Neural progenitor cell (in vitro differentiated cells): ENCODE data around the gene RAD51B. TPM values are rescaled to one million over a fixed set of nuclear protein-coding genes. Genes with fewer than 3 reads are reported as not detected.

Experiments
- DNase-seq: peaks from one replicate; pipeline ENCODE4 v3.0.0-alpha.2; 2016; ENCODE audit warnings: low spot score
- H2AFZ ChIP-seq: fragments of 200-600 bp; sonication (generic); replicated peaks from 2 replicates; pipeline ENCODE4 v1.6.1; 2016; ENCODE audit warnings: antibody characterized with exemption
- H3F3A ChIP-seq: fragments of 200-600 bp; sonication (generic); 2 replicates; pipeline ENCODE4 v1.6.1; 2016; ENCODE audit warnings: antibody characterized with exemption, low read depth
- H3K27ac ChIP-seq: fragments of 200-600 bp; sonication (generic); 2 replicates; pipeline ENCODE4 v1.5.1; 2016; ENCODE audit warnings: mild to moderate bottlenecking
- H3K27me3 ChIP-seq: fragments of 200-600 bp; sonication (generic); 2 replicates; pipeline ENCODE4 v1.6.1; 2016; ENCODE audit warnings: mild to moderate bottlenecking, moderate library complexity
- H3K36me3 ChIP-seq: fragments of 200-600 bp; sonication (generic); 2 replicates; pipeline ENCODE4 v1.5.1; 2016
- H3K4me1 ChIP-seq: fragments of 200-600 bp; sonication (generic); 2 replicates; pipeline ENCODE4 v1.6.1; 2016; ENCODE audit warnings: mixed run types
- H3K4me2 ChIP-seq: fragments of 200-600 bp; sonication (generic); 2 replicates; pipeline ENCODE4 v1.6.1; 2016
- H3K4me3 ChIP-seq: fragments of 200-600 bp; sonication (generic); 2 replicates; pipeline ENCODE4 v1.5.1; 2016
- H3K79me2 ChIP-seq: fragments of 200-600 bp; sonication (generic); 2 replicates; pipeline ENCODE4 v1.6.1; 2016; ENCODE audit warnings: low read depth
- H3K9ac ChIP-seq: fragments of 200-600 bp; sonication (generic); 2 replicates; pipeline ENCODE4 v1.6.1; 2016
- H3K9me3 ChIP-seq: fragments of 200-600 bp; sonication (generic); 2 replicates; pipeline ENCODE4 v1.5.1; 2016; ENCODE audit warnings: low read depth
- H4K20me1 ChIP-seq: fragments of 200-600 bp; sonication (generic); 2 replicates; pipeline ENCODE4 v1.6.1; 2016; ENCODE audit warnings: low read depth
- H3K27ac Mint-ChIP-seq: 3 replicates; pipeline ENCODE4 v1.8.0; 2021; ENCODE audit warnings: mixed read lengths
- H3K27me3 Mint-ChIP-seq: 2 replicates; pipeline ENCODE4 v1.8.0; 2022; ENCODE audit warnings: low read depth, mild to moderate bottlenecking, inconsistent platforms, moderate library complexity, mixed read lengths; ENCODE audit not compliant: insufficient read depth
- H3K36me3 Mint-ChIP-seq: 3 replicates; pipeline ENCODE4 v1.8.0; 2021; ENCODE audit warnings: mixed read lengths
- H3K4me1 Mint-ChIP-seq: 3 replicates; pipeline ENCODE4 v1.8.0; 2021; ENCODE audit warnings: mixed read lengths
- H3K4me3 Mint-ChIP-seq: 3 replicates; pipeline ENCODE4 v1.8.0; 2021; ENCODE audit warnings: mild to moderate bottlenecking, moderate library complexity, mixed read lengths
- H3K9me3 Mint-ChIP-seq: 3 replicates; pipeline ENCODE4 v1.8.0; 2020; ENCODE audit warnings: mixed read lengths
- CTCF ChIP-seq: fragments of 200-600 bp; sonication (generic); IDR thresholded peaks from 2 replicates; pipeline ENCODE4 v1.5.1; 2017; ENCODE audit warnings: antibody characterized with exemption, mild to moderate bottlenecking
- EZH2 ChIP-seq: fragments of 200-600 bp; sonication (generic); IDR thresholded peaks from 2 replicates; pipeline ENCODE4 v1.6.1; 2017; ENCODE audit warnings: antibody characterized with exemption, mild to moderate bottlenecking, moderate library complexity
- EZH2phosphoT487 ChIP-seq: fragments of 200-600 bp; sonication (generic); IDR thresholded peaks from 2 replicates; pipeline ENCODE4 v1.6.1; 2017; ENCODE audit warnings: antibody characterized with exemption
- total RNA-seq: library from RNA; depleted of rRNA; stranded (reverse); fragments of >200 nt; gene quantifications from 2 replicates; pipeline ENCODE4 v1.2.3, GENCODE V29; 2015; ENCODE audit warnings: low replicate concordance

Gene RAD51B
- total RNA-seq, 1 donor from 2014 or later = 50.5 TPM

- Mint-ChIP-seq H3K9me3 (peaks cover 19% of the 10 kb centered on the region), H3K27me3 (peaks cover 2% of the 10 kb centered on the region), H3K4me3 (no peak overlapping the region), H3K27ac (no peak overlapping the region), H3K4me1 (no peaks in the 10 kb centered on the region), H3K36me3 (peaks cover 12% of the 10 kb centered on the region)
- Histone ChIP-seq H3K9me3 (no peaks in the 10 kb centered on the region), H3K9ac (no peak overlapping the region), H3K4me2 (no peak overlapping the region), H3K4me3 (no peak overlapping the region), H3F3A (no peaks in the 10 kb centered on the region), H3K36me3 (no peaks in the 10 kb centered on the region), H2AFZ (no peak overlapping the region), H4K20me1 (no peaks in the 10 kb centered on the region), H3K79me2 (no peaks in the 10 kb centered on the region), H3K4me1 (no peaks in the 10 kb centered on the region), H3K27me3 (no peaks in the 10 kb centered on the region), H3K27ac (no peak overlapping the region)
- TF ChIP-seq CTCF = no peak
- no peak for TF ChIP-seq EZH2
- no peak for TF ChIP-seq EZH2phosphoT487
- no peak for DNase-seq
Observed at GRCh38 chr14:67952786-67953185, 133.2 kb downstream of the RAD51B start.

- H3K27me3 Mint-ChIP-seq = peaks cover 2% of the 10 kb centered on the region
- H3K4me3 Mint-ChIP-seq = no peak overlapping the region
- no peaks in the 10 kb centered on the region for H3K79me2 ChIP-seq
- H3K9me3 Mint-ChIP-seq = peaks cover 6% of the 10 kb centered on the region
- no peak overlapping the region for H3K4me2 ChIP-seq
- H3K27me3 ChIP-seq = no peaks in the 10 kb centered on the region
- H3K9ac ChIP-seq = no peak overlapping the region
- H3K36me3 ChIP-seq = no peaks in the 10 kb centered on the region
- H4K20me1 ChIP-seq = no peaks in the 10 kb centered on the region
- H3F3A ChIP-seq = no peaks in the 10 kb centered on the region
- H2AFZ ChIP-seq = no peak overlapping the region
- no peak overlapping the region for H3K4me3 ChIP-seq
- H3K4me1 ChIP-seq = no peaks in the 10 kb centered on the region
- no peak overlapping the region for H3K27ac ChIP-seq
- H3K36me3 Mint-ChIP-seq = peaks cover 5% of the 10 kb centered on the region
- TF ChIP-seq CTCF (no peak), EZH2 (no peak), EZH2phosphoT487 (no peak)
- no peak overlapping the region for H3K27ac Mint-ChIP-seq
- no peaks in the 10 kb centered on the region for H3K4me1 Mint-ChIP-seq
- no peaks in the 10 kb centered on the region for H3K9me3 ChIP-seq
- no peak for DNase-seq
Observed at GRCh38 chr14:67955261-67955660, 135.7 kb downstream of the RAD51B start.

- TF ChIP-seq EZH2 = no peak
- TF ChIP-seq EZH2phosphoT487 = no peak
- TF ChIP-seq CTCF = no peak
- Mint-ChIP-seq H3K27ac (no peak overlapping the region), H3K27me3 (no peaks in the 10 kb centered on the region), H3K4me1 (no peaks in the 10 kb centered on the region), H3K9me3 (no peaks in the 10 kb centered on the region), H3K4me3 (no peak overlapping the region), H3K36me3 (no peaks in the 10 kb centered on the region)
- no peak for DNase-seq
- H3K9me3 ChIP-seq = no peaks in the 10 kb centered on the region
- H3K4me3 ChIP-seq = no peak overlapping the region
- H3K36me3 ChIP-seq = no peaks in the 10 kb centered on the region
- no peak overlapping the region for H2AFZ ChIP-seq
- no peaks in the 10 kb centered on the region for H3F3A ChIP-seq
- no peaks in the 10 kb centered on the region for H4K20me1 ChIP-seq
- no peaks in the 10 kb centered on the region for H3K4me1 ChIP-seq
- H3K79me2 ChIP-seq = no peaks in the 10 kb centered on the region
- no peak overlapping the region for H3K4me2 ChIP-seq
- H3K27ac ChIP-seq = no peak overlapping the region
- no peak overlapping the region for H3K9ac ChIP-seq
- H3K27me3 ChIP-seq = no peaks in the 10 kb centered on the region
Observed at GRCh38 chr14:67957946-67958345, 138.4 kb downstream of the RAD51B start.

- no peaks in the 10 kb centered on the region for H3K4me1 Mint-ChIP-seq
- H3K36me3 Mint-ChIP-seq = peaks cover 2% of the 10 kb centered on the region
- H3F3A ChIP-seq = no peaks in the 10 kb centered on the region
- H3K27me3 Mint-ChIP-seq = peaks cover 2% of the 10 kb centered on the region
- no peak overlapping the region for H3K27ac Mint-ChIP-seq
- no peak overlapping the region for H2AFZ ChIP-seq
- H3K4me1 ChIP-seq = no peaks in the 10 kb centered on the region
- H3K4me2 ChIP-seq = no peak overlapping the region
- no peak overlapping the region for H3K4me3 Mint-ChIP-seq
- H3K4me3 ChIP-seq = no peak overlapping the region
- no peak for DNase-seq
- no peak overlapping the region for H3K9ac ChIP-seq
- H3K27ac ChIP-seq = no peak overlapping the region
- no peaks in the 10 kb centered on the region for H3K79me2 ChIP-seq
- TF ChIP-seq EZH2 = no peak
- no peak for TF ChIP-seq EZH2phosphoT487
- no peak for TF ChIP-seq CTCF
- no peaks in the 10 kb centered on the region for H3K9me3 Mint-ChIP-seq
- H3K27me3 ChIP-seq = no peaks in the 10 kb centered on the region
- H3K36me3 ChIP-seq = no peaks in the 10 kb centered on the region
- H3K9me3 ChIP-seq = no peaks in the 10 kb centered on the region
- no peaks in the 10 kb centered on the region for H4K20me1 ChIP-seq
Observed at GRCh38 chr14:67961676-67962075, 142.1 kb downstream of the RAD51B start.
